DND-41 (cell line): Measurements from ENCODE around the gene L3MBTL4.

Experiments
- EZH2 ChIP-seq: IDR thresholded peaks from 3 replicates; pipeline ENCODE4 v1.6.1; 2012; ENCODE audit warnings: borderline replicate concordance, low read depth, mild to moderate bottlenecking, moderate library complexity, low read length, inconsistent platforms; ENCODE audit not compliant: severe bottlenecking
- TF ChIP-seq, protein P1 (sequence below): IDR thresholded peaks from 2 replicates; pipeline ENCODE4 v1.5.1; 2012; ENCODE audit warnings: borderline replicate concordance, low read length, moderate library complexity, mild to moderate bottlenecking; ENCODE audit not compliant: poor library complexity, severe bottlenecking; ENCODE audit errors: extremely low read depth

DNA sequence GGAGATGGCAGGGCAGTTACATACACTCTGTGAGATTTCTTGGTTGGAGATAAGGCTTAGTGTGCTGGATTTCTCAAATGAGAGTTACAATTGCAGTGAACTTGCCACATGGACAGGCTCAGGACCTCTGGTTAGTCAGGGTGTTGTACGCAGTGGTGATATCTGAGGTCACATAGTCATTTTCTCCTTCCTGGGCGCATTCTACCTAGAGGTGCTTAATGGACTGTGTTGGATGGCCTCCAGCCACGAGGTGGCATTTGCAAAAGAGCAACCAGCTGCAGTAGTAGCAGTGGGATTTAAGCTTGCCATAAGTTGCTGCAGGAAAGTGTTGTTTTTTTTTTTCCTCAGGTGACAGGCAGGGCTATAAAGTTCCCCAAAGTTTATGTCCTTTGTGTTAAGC, 345.6 kb downstream of the L3MBTL4 start:
- TF ChIP-seq, protein P1, sequence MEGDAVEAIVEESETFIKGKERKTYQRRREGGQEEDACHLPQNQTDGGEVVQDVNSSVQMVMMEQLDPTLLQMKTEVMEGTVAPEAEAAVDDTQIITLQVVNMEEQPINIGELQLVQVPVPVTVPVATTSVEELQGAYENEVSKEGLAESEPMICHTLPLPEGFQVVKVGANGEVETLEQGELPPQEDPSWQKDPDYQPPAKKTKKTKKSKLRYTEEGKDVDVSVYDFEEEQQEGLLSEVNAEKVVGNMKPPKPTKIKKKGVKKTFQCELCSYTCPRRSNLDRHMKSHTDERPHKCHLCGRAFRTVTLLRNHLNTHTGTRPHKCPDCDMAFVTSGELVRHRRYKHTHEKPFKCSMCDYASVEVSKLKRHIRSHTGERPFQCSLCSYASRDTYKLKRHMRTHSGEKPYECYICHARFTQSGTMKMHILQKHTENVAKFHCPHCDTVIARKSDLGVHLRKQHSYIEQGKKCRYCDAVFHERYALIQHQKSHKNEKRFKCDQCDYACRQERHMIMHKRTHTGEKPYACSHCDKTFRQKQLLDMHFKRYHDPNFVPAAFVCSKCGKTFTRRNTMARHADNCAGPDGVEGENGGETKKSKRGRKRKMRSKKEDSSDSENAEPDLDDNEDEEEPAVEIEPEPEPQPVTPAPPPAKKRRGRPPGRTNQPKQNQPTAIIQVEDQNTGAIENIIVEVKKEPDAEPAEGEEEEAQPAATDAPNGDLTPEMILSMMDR: no peak
- no peak for TF ChIP-seq EZH2
